T-cell (primary cell): Measurements from ENCODE around the gene FAM76A. TPM values are rescaled to one million over a fixed set of nuclear protein-coding genes. Genes with fewer than 3 reads are reported as not detected.
"Not testable (repeated sequence)": the region's sequence is repeated elsewhere in the genome, so short reads cannot be mapped to it uniquely, and the experiment has no call there.

Source experiments
- ATAC-seq, 4 experiments: fragments of 200-7000 bp in 3 of 4; fragments of 150-1000 bp in 1 of 4; cut with Tn5 transposase; replicated peaks in 1 of 4; 1 replicate in 3 of 4; 2 replicates in 1 of 4; pipeline ENCODE4 v1.10.0; 2021; ENCODE audit warnings: moderate library complexity in 3 of 4, mild to moderate bottlenecking in 2 of 4, moderate number of reproducible peaks in 1 of 4
- CTCF ChIA-PET, 2 donors: fragments of 300-600 bp; sonication (Branson Sonifier 250); formaldehyde crosslinking; loops; one replicate each; lab custom pipeline; 2022; ENCODE audit warnings: antibody characterized with exemption in 2 of 2; lab: Charles Lee
- POLR2A ChIA-PET, 2 donors: fragments of 300-600 bp; sonication (Branson Sonifier 250); formaldehyde crosslinking; loops; one replicate each; lab custom pipeline; 2022; ENCODE audit warnings: antibody characterized with exemption in 2 of 2; lab: Charles Lee
- DNase-seq, 35 experiments: peaks; one replicate each; pipeline versions ENCODE4 v3.0.0 to v3.0.0-alpha.2; 2013 to 2023
- H3K27ac ChIP-seq: one replicate; pipeline ENCODE4 v1.5.1; 2013; ENCODE audit warnings: low read length
- H3K27me3 ChIP-seq, 2 experiments: replicated peaks in 1 of 2; 1 replicate in 1 of 2; 2 replicates in 1 of 2; pipeline versions ENCODE4 v1.6.1 to v1.7.0; 2013; ENCODE audit warnings: low read length in 1 of 2, mixed read lengths in 1 of 2; ENCODE audit not compliant: control insufficient read depth in 2 of 2, insufficient read depth in 2 of 2; ENCODE audit errors: extremely low read depth in 1 of 2
- H3K36me3 ChIP-seq, 2 donors: 1 replicate in 1 of 2; 2 replicates in 1 of 2; pipeline versions ENCODE4 v1.6.1 to v1.7.0; 2013; ENCODE audit warnings: low read length in 1 of 2; ENCODE audit not compliant: control insufficient read depth in 2 of 2, insufficient read depth in 1 of 2; ENCODE audit errors: extremely low read depth in 1 of 2
- H3K4me1 ChIP-seq, 2 experiments: 1 replicate in 1 of 2; 2 replicates in 1 of 2; pipeline versions ENCODE4 v1.6.1 to v1.7.0; 2013; ENCODE audit warnings: low read length in 2 of 2, mixed read lengths in 1 of 2; ENCODE audit not compliant: insufficient read depth in 2 of 2, control insufficient read depth in 1 of 2; ENCODE audit errors: extremely low read depth in 1 of 2
- H3K4me3 ChIP-seq, 2 donors: 1 replicate in 1 of 2; 2 replicates in 1 of 2; pipeline versions ENCODE4 v1.5.1 to v1.7.0; 2013; ENCODE audit warnings: mild to moderate bottlenecking in 2 of 2, low read length in 1 of 2, moderate library complexity in 1 of 2; ENCODE audit not compliant: control insufficient read depth in 1 of 2; ENCODE audit errors: extremely low read depth in 1 of 2
- H3K9me3 ChIP-seq: 2 replicates; pipeline ENCODE4 v1.7.0; 2013
- H3K27ac Mint-ChIP-seq, 2 donors: one replicate each; pipeline ENCODE4 v1.8.0; 2020 to 2021; ENCODE audit warnings: mild to moderate bottlenecking in 2 of 2, mixed read lengths in 2 of 2
- H3K27me3 Mint-ChIP-seq, 2 donors: one replicate each; pipeline ENCODE4 v1.8.0; 2021 to 2022; ENCODE audit warnings: mixed read lengths in 2 of 2
- H3K36me3 Mint-ChIP-seq: one replicate; pipeline ENCODE4 v1.8.0; 2021; ENCODE audit warnings: mixed read lengths
- H3K4me1 Mint-ChIP-seq, 3 donors: one replicate each; pipeline ENCODE4 v1.8.0; 2020 to 2022; ENCODE audit warnings: mixed read lengths in 3 of 3, mild to moderate bottlenecking in 1 of 3
- H3K4me3 Mint-ChIP-seq, 3 donors: one replicate each; pipeline ENCODE4 v1.8.0; 2020 to 2022; ENCODE audit warnings: mild to moderate bottlenecking in 3 of 3, mixed read lengths in 3 of 3, moderate library complexity in 3 of 3
- H3K9me3 Mint-ChIP-seq, 3 donors: one replicate each; pipeline ENCODE4 v1.8.0; 2020 to 2022; ENCODE audit warnings: mixed read lengths in 3 of 3
- WGBS: methylation state at CpG from one replicate; pipeline ENCODE4 v1.1.5; 2013; ENCODE audit warnings: missing lambda C conversion rate; ENCODE audit not compliant: insufficient coverage; 5-methylcytosine and 5-hydroxymethylcytosine counted together
- total RNA-seq, 35 experiments: library from RNA in 6 of 35; stranded (reverse) in 6 of 35; fragments of 120-200 nt in 1 of 35; gene quantifications; one replicate each; pipeline versions ENCODE4 v1.2.1 to v1.2.4 and lab custom pipeline; 2013 to 2026

FAM76A gene
- total RNA-seq, 5 donors from 2014 or later (not counting 1 experiment from before 2014, with no cell fraction given): 18.1 to 23.4 (median 21.2) TPM

DNA sequence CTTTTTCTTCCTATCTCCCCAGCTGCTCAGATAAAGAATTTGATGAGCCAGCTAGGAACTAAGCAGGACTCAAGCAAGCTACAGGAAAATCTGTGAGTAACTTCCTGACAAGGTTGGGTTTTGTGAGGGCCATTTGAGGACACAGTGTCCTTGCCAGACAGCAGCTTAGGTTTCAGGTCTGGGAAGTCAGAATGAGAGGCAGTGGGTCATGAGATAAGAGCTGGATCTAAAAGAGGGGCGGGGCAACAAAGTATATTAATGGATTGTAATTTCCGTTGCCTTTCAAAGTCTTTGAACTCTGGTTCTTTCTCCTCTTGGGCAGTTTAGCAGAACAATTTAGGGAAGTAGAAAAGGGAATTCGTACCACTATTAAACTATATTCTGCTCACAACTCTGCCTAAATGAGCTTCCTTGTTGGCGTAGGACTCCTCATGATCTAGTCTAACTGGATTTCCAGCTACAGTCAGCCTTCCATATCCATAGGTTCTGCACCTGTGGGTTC, 63.8 kb downstream of the FAM76A start:
- CTCF ChIA-PET: interaction anchor here in 1 of 2 donors (0.5 kb wide), 1 partner anchor 427 kb away, joined by 3 read pairs; no protein-coding TSS in a partner anchor
- no peaks in the 10 kb centered on the region for H3K27me3 Mint-ChIP-seq

DNA sequence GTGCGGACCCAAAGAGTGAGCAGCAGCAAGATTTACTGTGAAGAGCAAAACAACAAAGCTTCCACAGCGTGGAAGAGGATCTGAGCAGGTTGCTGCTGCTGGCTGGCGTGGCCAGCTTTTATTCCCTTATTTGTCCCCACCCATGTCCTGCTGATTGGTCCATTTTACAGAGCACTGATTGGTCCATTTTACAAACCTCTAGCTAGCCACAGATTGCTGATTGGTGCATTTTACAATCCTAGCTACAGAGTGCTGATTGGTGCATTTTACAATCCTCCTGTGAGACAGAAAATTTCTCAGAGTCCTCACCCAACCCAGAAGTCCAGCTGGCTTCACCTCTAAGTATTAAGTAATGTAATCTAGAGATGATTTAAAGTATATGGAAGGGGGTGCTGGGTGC, 64.5 kb downstream of the FAM76A start:
- WGBS: 95% methylated on average over 3 of the region's 3 CpGs
- H3K4me1 ChIP-seq, H3K27ac Mint-ChIP-seq, H3K27me3 Mint-ChIP-seq, H3K27me3 ChIP-seq, DNase-seq, POLR2A ChIA-PET, H3K27ac ChIP-seq, ATAC-seq, H3K9me3 ChIP-seq, H3K4me3 ChIP-seq, H3K4me3 Mint-ChIP-seq, H3K9me3 Mint-ChIP-seq, CTCF ChIA-PET: not testable (repeated sequence)
- H3K4me1 Mint-ChIP-seq: peaks cover 13 to 14% (median 14%) of the 10 kb centered on the region in 3 donors
- H3K36me3 ChIP-seq: peaks cover 5 to 48% of the 10 kb centered on the region in 2 donors
- H3K36me3 Mint-ChIP-seq: peaks cover 45% of the 10 kb centered on the region

More for the DNA sequence above, 63.8 kb downstream of the FAM76A start:
- Mint-ChIP-seq H3K9me3 (no peaks in the 10 kb centered on the region), H3K27ac (no peak overlapping the region), H3K4me1 (peaks cover 17 to 20% (median 20%) of the 10 kb centered on the region in 3 donors), H3K4me3 (no peak overlapping the region), H3K36me3 (peaks cover 40% of the 10 kb centered on the region)
- DNase-seq (no peak), ATAC-seq (no peak)
- POLR2A ChIA-PET: interaction anchor here in 1 of 2 donors (0.6 kb wide), 1 partner anchor 10 kb away, joined by 6 read pairs; no protein-coding TSS in a partner anchor
- 86% methylated on average over 1 of the region's 4 CpGs for WGBS
- H3K4me1 ChIP-seq: no peaks in the 10 kb centered on the region
- H3K27me3 ChIP-seq: no peaks in the 10 kb centered on the region
- H3K36me3 ChIP-seq: peaks cover 5 to 44% of the 10 kb centered on the region in 2 donors
- no peak overlapping the region for H3K27ac ChIP-seq
- H3K9me3 ChIP-seq: no peaks in the 10 kb centered on the region
- H3K4me3 ChIP-seq: no peak overlapping the region

DNA sequence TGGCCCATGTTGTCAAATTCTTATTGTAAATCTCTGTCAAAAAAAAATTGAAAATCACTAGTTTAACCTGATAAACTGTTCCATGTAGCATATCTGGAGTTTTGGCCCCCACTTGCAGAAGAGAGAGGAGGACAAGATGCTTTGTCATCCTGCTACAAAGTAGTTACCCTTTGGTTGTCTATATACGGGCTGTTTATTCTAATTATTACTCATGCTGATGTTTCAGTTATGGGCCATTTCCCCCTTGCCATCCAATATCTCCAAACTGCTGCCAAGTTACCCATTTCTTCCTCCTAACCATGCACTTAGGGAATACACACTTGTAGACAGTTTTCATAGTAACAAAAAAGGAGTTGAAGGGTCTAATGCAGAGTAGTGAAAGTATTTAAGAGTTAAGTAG, 69.8 kb downstream of the FAM76A start:
- Mint-ChIP-seq H3K9me3 (no peaks in the 10 kb centered on the region), H3K27ac (no peak overlapping the region), H3K4me3 (no peak overlapping the region), H3K36me3 (peaks cover 50% of the 10 kb centered on the region), H3K27me3 (no peaks in the 10 kb centered on the region), H3K4me1 (no peaks in the 10 kb centered on the region)
- ChIA-PET CTCF (no interaction called here), POLR2A (no interaction called here)
- H3K36me3 ChIP-seq: peaks cover 0 to 64% of the 10 kb centered on the region in 2 donors
- no peaks in the 10 kb centered on the region for H3K27me3 ChIP-seq
- no peaks in the 10 kb centered on the region for H3K4me1 ChIP-seq
- no peak overlapping the region for H3K27ac ChIP-seq
- WGBS: no CpG with 5 or more reads among the region's 1 CpG
- no peak for ATAC-seq
- no peaks in the 10 kb centered on the region for H3K9me3 ChIP-seq
- no peak for DNase-seq
- no peak overlapping the region for H3K4me3 ChIP-seq

DNA sequence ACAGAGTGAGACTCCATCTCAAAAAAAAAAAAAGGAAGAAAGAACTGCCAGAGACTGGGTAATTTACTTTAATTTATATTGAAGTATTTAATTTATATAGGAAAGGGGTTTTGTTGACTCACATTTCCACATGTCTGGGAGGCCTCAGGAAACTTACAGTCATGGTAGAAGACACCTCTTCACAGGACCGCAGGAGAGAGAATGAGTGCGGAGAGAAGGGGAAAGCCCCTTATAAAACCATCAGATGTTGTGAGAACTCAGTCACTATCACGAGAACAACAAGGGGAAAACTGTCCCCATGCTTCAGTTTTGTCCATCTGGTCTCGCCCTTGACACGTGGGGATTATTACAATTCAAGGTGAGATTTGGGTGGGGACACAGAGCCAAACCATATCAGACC, 79.0 kb downstream of the FAM76A start:
- DNase-seq (no peak), ATAC-seq (no peak)
- no peaks in the 10 kb centered on the region for H3K27me3 Mint-ChIP-seq
- Histone ChIP-seq H3K27ac (no peak overlapping the region), H3K27me3 (no peaks in the 10 kb centered on the region), H3K9me3 (no peaks in the 10 kb centered on the region), H3K36me3 (peaks cover 6 to 34% of the 10 kb centered on the region in 2 donors), H3K4me3 (no peak overlapping the region), H3K4me1 (no peaks in the 10 kb centered on the region)
- H3K27ac Mint-ChIP-seq: no peak overlapping the region
- H3K36me3 Mint-ChIP-seq: peaks cover 34% of the 10 kb centered on the region
- ChIA-PET POLR2A (interaction anchor here in 1 of 2 donors (0.7 kb wide), 1 partner anchor 272 kb away, joined by 3 read pairs; no protein-coding TSS in a partner anchor), CTCF (no interaction called here)
- H3K9me3 Mint-ChIP-seq: no peaks in the 10 kb centered on the region
- 90% methylated on average over 2 of the region's 5 CpGs for WGBS
- H3K4me1 Mint-ChIP-seq: no peaks in the 10 kb centered on the region
- H3K4me3 Mint-ChIP-seq: no peak overlapping the region

DNA sequence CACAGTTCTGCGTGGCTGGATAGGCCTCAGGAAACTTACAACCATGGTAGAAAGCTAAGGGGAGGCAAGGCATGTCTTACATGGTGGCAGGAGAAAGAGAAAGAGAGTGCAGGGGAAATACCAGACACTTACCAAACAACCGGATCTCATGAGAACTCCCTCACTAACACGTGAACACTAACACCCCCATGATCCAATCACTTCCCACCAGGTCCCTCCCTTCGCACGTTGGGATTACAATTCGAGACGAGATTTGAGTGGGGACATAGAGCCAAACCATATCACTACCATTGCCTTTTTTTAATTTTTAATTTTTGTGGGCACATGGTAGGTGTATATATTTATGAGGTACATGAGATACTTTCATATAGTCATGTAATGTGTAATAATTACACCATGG, 81.0 kb downstream of the FAM76A start:
- ATAC-seq (no peak), DNase-seq (no peak)
- no peaks in the 10 kb centered on the region for H3K27me3 Mint-ChIP-seq
- peaks cover 32% of the 10 kb centered on the region for H3K36me3 Mint-ChIP-seq
- Histone ChIP-seq H3K27ac (no peak overlapping the region), H3K9me3 (no peaks in the 10 kb centered on the region), H3K4me3 (no peak overlapping the region), H3K27me3 (no peaks in the 10 kb centered on the region), H3K4me1 (no peaks in the 10 kb centered on the region), H3K36me3 (peaks cover 5 to 18% of the 10 kb centered on the region in 2 donors)
- H3K4me1 Mint-ChIP-seq: no peaks in the 10 kb centered on the region
- H3K9me3 Mint-ChIP-seq: no peaks in the 10 kb centered on the region
- WGBS: no CpG with 5 or more reads among the region's 7 CpGs
- CTCF ChIA-PET: no interaction called here
- no peak overlapping the region for H3K27ac Mint-ChIP-seq
- H3K4me3 Mint-ChIP-seq: no peak overlapping the region
- POLR2A ChIA-PET: interaction anchor here (0.5 to 0.6 kb wide), 3 partner anchors 384 to 612 kb away, joined by 3 to 9 read pairs (median 5); no protein-coding TSS in a partner anchor

DNA sequence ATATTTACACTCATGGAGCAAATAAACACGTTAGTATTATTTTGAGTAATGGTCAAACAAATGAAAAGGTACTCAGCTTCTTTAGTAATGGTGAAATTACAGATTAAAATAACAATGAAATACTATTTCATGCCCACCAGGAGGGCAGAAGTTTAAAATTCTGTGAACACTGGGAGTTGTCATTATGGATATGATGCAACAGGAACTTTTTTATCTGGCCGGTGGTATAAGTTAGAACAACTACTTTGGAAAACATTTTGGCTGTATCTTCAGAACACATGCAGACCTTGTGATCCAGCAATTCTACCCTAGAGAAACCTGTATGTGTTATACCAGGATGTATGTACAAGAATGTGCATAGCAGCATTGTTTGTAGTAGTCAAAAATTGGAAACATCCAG, 81.6 kb downstream of the FAM76A start:
- Histone ChIP-seq H3K4me1 (no peaks in the 10 kb centered on the region), H3K27ac (no peak overlapping the region), H3K4me3 (no peak overlapping the region), H3K9me3 (no peaks in the 10 kb centered on the region), H3K36me3 (peaks cover 3 to 17% of the 10 kb centered on the region in 2 donors), H3K27me3 (no peaks in the 10 kb centered on the region)
- Mint-ChIP-seq H3K4me3 (no peak overlapping the region), H3K27me3 (no peaks in the 10 kb centered on the region), H3K9me3 (no peaks in the 10 kb centered on the region), H3K36me3 (peaks cover 33% of the 10 kb centered on the region), H3K4me1 (no peaks in the 10 kb centered on the region), H3K27ac (no peak overlapping the region)
- WGBS: no CpG with 5 or more reads among the region's 2 CpGs
- ChIA-PET POLR2A (interaction anchor here in 1 of 2 donors (0.6 kb wide), 1 partner anchor 786 kb away, joined by 3 read pairs; no protein-coding TSS in a partner anchor), CTCF (no interaction called here)
- DNase-seq (no peak), ATAC-seq (no peak)
